A549 (cell line): ENCODE results near the gene C5orf34.

Experiments used
- POLR2A ChIP-seq: IDR thresholded peaks from 2 replicates; pipeline ENCODE4 v1.6.1; 2012; ENCODE audit warnings: mild to moderate bottlenecking, low read length
- POLR2AphosphoS2 ChIP-seq: conservative IDR thresholded peaks from 2 replicates; pipeline ENCODE4 v1.6.1; 2012; ENCODE audit warnings: low read length, improper control_type of control experiment, inconsistent platforms
- RAD21 ChIP-seq, 2 experiments: fragments of >200 bp in 1 of 2; sonication (Bioruptor Twin) in 1 of 2; formaldehyde crosslinking in 1 of 2; IDR thresholded peaks in 1 of 2; conservative IDR thresholded peaks in 1 of 2; 2 replicates in 1 of 2; 3 replicates in 1 of 2; pipeline ENCODE4 v1.6.1; 2012 to 2018; ENCODE audit warnings: inconsistent platforms in 1 of 2
- TF ChIP-seq, protein P1 (sequence below): fragments of >200 bp; sonication (Bioruptor Twin); formaldehyde crosslinking; IDR thresholded peaks from 3 replicates; pipeline ENCODE4 v1.5.1; 2016
- TF ChIP-seq, protein P2 (sequence below): fragments of 200-600 bp; sonication (generic); IDR thresholded peaks from 2 replicates; pipeline ENCODE4 v1.6.1; 2016; ENCODE audit warnings: antibody characterized with exemption, mild to moderate bottlenecking, moderate library complexity
- TF ChIP-seq, protein P3 (sequence below): fragments of 450-650 bp; IDR thresholded peaks from 2 replicates; pipeline ENCODE4 v1.6.1; 2014; ENCODE audit warnings: antibody characterized with exemption

DNA sequence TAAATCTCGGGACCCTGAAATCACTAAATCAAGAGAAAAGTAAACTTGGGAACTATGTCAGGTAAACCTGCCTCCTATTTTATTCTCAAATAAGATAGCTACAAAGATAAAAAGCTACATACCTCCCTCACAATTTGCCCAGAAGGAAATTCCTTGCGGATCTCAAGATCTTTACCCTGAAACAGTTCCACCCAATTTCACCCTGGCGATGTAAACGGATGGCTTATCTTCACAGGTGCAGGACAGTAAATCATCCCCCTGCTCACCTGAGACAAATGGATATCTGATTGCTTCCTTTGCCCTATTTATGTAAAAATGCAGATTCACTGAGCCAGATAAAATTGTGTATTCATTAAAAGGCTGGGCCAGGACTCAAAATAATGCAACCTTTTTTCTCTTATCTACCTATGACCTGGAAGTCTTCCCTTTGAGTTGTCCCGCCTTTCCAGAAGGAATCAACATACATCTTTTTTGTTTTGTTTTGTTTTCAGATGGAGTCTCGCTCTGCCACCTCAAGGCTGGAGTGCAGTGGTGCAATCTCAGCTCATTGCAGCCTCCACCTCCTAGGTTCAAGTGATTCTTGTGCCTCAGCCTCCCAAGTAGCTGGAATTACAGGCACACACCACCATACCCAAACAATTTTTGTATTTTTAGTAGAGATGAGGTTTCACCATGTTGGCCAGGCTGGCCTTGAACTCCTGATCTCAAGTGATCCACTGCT, 45.1 kb downstream of the C5orf34 start:
- no peak for TF ChIP-seq POLR2A
- no peak for TF ChIP-seq POLR2AphosphoS2
- no peak for TF ChIP-seq RAD21 (conservative IDR thresholded peaks at IDR 0.05 in 1 of 2, IDR thresholded peaks at IDR 0.05 in 1 of 2)
- TF ChIP-seq, protein P1, sequence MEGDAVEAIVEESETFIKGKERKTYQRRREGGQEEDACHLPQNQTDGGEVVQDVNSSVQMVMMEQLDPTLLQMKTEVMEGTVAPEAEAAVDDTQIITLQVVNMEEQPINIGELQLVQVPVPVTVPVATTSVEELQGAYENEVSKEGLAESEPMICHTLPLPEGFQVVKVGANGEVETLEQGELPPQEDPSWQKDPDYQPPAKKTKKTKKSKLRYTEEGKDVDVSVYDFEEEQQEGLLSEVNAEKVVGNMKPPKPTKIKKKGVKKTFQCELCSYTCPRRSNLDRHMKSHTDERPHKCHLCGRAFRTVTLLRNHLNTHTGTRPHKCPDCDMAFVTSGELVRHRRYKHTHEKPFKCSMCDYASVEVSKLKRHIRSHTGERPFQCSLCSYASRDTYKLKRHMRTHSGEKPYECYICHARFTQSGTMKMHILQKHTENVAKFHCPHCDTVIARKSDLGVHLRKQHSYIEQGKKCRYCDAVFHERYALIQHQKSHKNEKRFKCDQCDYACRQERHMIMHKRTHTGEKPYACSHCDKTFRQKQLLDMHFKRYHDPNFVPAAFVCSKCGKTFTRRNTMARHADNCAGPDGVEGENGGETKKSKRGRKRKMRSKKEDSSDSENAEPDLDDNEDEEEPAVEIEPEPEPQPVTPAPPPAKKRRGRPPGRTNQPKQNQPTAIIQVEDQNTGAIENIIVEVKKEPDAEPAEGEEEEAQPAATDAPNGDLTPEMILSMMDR, result no peak
- TF ChIP-seq, protein P2, sequence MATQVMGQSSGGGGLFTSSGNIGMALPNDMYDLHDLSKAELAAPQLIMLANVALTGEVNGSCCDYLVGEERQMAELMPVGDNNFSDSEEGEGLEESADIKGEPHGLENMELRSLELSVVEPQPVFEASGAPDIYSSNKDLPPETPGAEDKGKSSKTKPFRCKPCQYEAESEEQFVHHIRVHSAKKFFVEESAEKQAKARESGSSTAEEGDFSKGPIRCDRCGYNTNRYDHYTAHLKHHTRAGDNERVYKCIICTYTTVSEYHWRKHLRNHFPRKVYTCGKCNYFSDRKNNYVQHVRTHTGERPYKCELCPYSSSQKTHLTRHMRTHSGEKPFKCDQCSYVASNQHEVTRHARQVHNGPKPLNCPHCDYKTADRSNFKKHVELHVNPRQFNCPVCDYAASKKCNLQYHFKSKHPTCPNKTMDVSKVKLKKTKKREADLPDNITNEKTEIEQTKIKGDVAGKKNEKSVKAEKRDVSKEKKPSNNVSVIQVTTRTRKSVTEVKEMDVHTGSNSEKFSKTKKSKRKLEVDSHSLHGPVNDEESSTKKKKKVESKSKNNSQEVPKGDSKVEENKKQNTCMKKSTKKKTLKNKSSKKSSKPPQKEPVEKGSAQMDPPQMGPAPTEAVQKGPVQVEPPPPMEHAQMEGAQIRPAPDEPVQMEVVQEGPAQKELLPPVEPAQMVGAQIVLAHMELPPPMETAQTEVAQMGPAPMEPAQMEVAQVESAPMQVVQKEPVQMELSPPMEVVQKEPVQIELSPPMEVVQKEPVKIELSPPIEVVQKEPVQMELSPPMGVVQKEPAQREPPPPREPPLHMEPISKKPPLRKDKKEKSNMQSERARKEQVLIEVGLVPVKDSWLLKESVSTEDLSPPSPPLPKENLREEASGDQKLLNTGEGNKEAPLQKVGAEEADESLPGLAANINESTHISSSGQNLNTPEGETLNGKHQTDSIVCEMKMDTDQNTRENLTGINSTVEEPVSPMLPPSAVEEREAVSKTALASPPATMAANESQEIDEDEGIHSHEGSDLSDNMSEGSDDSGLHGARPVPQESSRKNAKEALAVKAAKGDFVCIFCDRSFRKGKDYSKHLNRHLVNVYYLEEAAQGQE, result no peak
- TF ChIP-seq, protein P3, sequence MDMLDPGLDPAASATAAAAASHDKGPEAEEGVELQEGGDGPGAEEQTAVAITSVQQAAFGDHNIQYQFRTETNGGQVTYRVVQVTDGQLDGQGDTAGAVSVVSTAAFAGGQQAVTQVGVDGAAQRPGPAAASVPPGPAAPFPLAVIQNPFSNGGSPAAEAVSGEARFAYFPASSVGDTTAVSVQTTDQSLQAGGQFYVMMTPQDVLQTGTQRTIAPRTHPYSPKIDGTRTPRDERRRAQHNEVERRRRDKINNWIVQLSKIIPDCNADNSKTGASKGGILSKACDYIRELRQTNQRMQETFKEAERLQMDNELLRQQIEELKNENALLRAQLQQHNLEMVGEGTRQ, result no peak
